Stimulated activated CD4-positive, alpha-beta T cell treated with anti-CD3 and anti-CD28 coated beads, Interleukin-12 subunit alpha, Interleukin-12 subunit beta, amount 100 ng/mL, for 24 hours (primary cell): Measurements from ENCODE around the gene FAM219B.
A peak's percentile ranks its signal among the peaks of the same experiment; 100 is the strongest.

ENCODE experiments used
- DNase-seq, 2 experiments: peaks; one replicate each; pipeline ENCODE4 v3.0.0-alpha.2; 2020; ENCODE audit warnings: low read depth in 2 of 2

Gene FAM219B

GRCh38 chr15:74873036-74873755 is 33.5 kb downstream of the FAM219B start, which contains the start of gene SCAMP2:
Gene SCAMP2, minus strand, starts transcription at chr15:74873365. Its CDS starts 110 bp downstream, at chr15:74873255.
- peak; percentile 80 to 88 for DNase-seq

- DNase-seq = no peak
Measured at GRCh38 chr15:74872702-74873035, 34.0 kb downstream of the FAM219B start.

- no peak for DNase-seq
Measured at GRCh38 chr15:74870436-74871215, 36.0 kb downstream of the FAM219B start.

GRCh38 chr15:74869726-74870407 is 36.8 kb downstream of the FAM219B start:
- DNase-seq = peak in 1 of 2 experiments; percentile 16

- no peak for DNase-seq
Measured at GRCh38 chr15:74869372-74869725, 37.3 kb downstream of the FAM219B start.

- no peak for DNase-seq
Measured at GRCh38 chr15:74868059-74868458, 38.6 kb downstream of the FAM219B start.

- no peak for DNase-seq
Measured at GRCh38 chr15:74867466-74868038, 39.1 kb downstream of the FAM219B start.

GRCh38 chr15:74866090-74866489 is 40.6 kb downstream of the FAM219B start:
- DNase-seq = no peak

- DNase-seq = no peak
Measured at GRCh38 chr15:74865316-74865715, 41.3 kb downstream of the FAM219B start.

GRCh38 chr15:74864296-74864695 is 42.4 kb downstream of the FAM219B start:
- no peak for DNase-seq

- DNase-seq = no peak
Measured at GRCh38 chr15:74863239-74864056, 43.2 kb downstream of the FAM219B start.

- no peak for DNase-seq
Measured at GRCh38 chr15:74858369-74858740, 48.3 kb downstream of the FAM219B start.

GRCh38 chr15:74857671-74858368 is 48.8 kb downstream of the FAM219B start:
- no peak for DNase-seq

GRCh38 chr15:74857082-74857655 is 49.5 kb downstream of the FAM219B start:
- no peak for DNase-seq

- no peak for DNase-seq
Measured at GRCh38 chr15:74856537-74856936, 50.1 kb downstream of the FAM219B start.

GRCh38 chr15:74855857-74856256 is 50.8 kb downstream of the FAM219B start:
- no peak for DNase-seq

GRCh38 chr15:74854453-74855022 is 52.1 kb downstream of the FAM219B start:
- no peak for DNase-seq

- no peak for DNase-seq
Measured at GRCh38 chr15:74851960-74852359, 54.7 kb downstream of the FAM219B start.

- no peak for DNase-seq
Measured at GRCh38 chr15:74850393-74850792, 56.3 kb downstream of the FAM219B start.
